Erythroblast (primary cell): ENCODE results near the gene RUSC1.

Source experiments
- DNase-seq, 2 experiments: peaks; one replicate each; lab custom pipeline; 2025; lab: John Stamatoyannopoulos, UW
- GATA1 ChIP-seq: IDR thresholded peaks from 2 replicates; pipeline ENCODE4 v1.6.1; 2011; ENCODE audit warnings: low read depth, mild to moderate bottlenecking, control low read depth, low read length, moderate library complexity
- POLR2A ChIP-seq: IDR thresholded peaks from 2 replicates; pipeline ENCODE4 v1.6.1; 2011; ENCODE audit warnings: mild to moderate bottlenecking, low read length

Gene RUSC1, protein sequence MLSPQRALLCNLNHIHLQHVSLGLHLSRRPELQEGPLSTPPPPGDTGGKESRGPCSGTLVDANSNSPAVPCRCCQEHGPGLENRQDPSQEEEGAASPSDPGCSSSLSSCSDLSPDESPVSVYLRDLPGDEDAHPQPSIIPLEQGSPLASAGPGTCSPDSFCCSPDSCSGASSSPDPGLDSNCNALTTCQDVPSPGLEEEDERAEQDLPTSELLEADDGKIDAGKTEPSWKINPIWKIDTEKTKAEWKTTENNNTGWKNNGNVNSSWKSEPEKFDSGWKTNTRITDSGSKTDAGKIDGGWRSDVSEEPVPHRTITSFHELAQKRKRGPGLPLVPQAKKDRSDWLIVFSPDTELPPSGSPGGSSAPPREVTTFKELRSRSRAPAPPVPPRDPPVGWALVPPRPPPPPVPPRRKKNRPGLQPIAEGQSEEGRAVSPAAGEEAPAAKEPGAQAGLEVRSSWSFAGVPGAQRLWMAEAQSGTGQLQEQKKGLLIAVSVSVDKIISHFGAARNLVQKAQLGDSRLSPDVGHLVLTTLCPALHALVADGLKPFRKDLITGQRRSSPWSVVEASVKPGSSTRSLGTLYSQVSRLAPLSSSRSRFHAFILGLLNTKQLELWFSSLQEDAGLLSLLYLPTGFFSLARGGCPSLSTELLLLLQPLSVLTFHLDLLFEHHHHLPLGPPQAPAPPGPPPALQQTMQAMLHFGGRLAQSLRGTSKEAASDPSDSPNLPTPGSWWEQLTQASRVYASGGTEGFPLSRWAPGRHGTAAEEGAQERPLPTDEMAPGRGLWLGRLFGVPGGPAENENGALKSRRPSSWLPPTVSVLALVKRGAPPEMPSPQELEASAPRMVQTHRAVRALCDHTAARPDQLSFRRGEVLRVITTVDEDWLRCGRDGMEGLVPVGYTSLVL

GRCh38 chr1:155320661-155321617 lies at the start of gene RUSC1:
Gene RUSC1, plus strand, starts transcription at chr1:155320894. Its CDS starts 880 bp downstream, at chr1:155321774.
- peak; percentile 45 for TF ChIP-seq POLR2A
- TF ChIP-seq GATA1, result no peak
- peak; percentile 77 to 82 for DNase-seq

DNA sequence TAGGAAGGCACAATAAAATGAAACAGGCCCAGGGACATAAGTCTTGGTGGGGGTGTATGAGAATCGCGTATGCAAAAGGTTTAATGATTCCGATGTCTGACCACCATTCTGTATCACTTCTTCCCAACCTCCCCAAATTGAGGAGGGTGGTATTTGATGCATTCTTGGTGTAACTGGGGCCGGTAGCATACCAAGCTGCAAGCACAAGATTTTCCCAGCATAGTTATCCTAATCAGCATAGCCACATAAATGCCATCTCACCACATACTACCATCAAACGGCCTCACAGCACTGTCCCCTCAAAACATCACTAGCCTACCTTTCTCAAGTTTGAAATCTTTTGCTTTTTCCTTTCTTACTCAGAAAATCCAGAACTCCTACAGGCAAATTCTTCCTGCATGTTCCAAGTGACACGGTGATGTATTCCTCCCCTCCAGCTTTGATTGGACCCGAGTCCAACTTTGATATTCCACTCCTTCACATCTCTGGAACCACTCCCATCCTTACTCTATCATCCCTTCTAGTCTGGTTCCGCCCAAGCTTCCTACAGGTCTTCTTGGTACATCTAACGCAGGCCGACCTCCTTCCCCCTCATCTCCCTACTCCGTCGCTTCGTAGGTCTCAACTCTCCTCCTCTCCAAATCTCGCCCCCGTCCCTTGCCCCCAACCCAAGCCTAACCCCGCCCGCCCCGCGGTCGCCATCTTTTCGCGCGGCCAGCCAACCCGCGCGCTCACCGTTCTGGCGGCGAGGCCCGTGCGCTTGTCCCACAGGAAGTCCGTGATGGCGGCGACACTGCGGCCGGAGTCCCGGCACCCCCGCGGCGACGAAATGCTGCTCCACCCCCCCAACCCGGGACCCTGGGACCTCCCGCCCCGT lies 48.0 kb upstream of the RUSC1 start:
- DNase-seq, result peak; percentile 48 to 62
- TF ChIP-seq POLR2A (no peak), GATA1 (no peak)

DNA sequence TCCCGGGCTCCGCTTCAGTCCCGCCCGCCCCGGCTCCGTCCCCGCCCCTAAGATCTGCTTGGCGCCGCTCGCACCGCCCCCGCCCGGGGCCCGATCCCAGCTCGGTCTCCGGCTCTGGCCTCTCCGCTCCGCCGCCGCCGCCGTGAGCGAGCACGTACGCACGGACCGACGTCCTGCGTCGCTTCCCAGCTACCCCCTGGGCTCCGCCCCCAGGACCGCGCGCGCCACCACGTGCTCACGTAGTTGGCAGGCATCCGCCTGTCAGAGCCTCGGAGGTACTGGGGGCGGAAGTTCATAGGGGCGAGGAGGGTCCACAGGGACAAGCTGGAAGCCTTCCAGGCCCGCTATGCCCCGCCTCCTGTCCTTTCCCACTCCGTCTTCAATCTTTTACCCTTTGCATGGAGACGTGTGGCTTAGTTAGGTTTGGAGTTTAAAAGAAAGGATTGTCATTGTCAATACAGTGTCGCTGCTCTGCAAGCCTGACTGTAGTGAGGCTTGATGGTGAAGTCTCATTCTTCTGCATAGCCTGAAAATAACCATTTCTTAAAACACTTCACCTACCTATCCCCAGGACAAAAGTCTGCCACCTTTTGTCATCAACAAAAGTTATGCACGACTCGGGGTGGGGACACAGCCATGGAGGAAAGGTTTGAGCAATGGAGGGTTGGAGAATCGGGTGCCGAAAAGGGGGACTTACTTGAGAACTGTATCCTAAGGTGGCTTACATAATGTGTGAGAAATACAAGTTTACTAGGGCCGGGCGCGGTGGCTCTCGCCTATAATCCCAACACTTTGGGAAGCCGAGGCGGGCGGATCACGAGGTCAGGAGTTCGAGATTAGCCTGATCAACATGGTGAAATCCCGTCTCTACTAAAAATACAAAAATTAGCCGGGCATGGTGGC lies 47.1 kb upstream of the RUSC1 start, which contains the start of gene CLK2:
TSS of gene CLK2 (minus strand) at position 162 of the 903 bp plus-strand sequence. CDS start 2,527 bp downstream, outside the sequence.
- peak; percentile 79 for TF ChIP-seq POLR2A
- no peak for TF ChIP-seq GATA1
- DNase-seq, result peak; percentile 97

DNA sequence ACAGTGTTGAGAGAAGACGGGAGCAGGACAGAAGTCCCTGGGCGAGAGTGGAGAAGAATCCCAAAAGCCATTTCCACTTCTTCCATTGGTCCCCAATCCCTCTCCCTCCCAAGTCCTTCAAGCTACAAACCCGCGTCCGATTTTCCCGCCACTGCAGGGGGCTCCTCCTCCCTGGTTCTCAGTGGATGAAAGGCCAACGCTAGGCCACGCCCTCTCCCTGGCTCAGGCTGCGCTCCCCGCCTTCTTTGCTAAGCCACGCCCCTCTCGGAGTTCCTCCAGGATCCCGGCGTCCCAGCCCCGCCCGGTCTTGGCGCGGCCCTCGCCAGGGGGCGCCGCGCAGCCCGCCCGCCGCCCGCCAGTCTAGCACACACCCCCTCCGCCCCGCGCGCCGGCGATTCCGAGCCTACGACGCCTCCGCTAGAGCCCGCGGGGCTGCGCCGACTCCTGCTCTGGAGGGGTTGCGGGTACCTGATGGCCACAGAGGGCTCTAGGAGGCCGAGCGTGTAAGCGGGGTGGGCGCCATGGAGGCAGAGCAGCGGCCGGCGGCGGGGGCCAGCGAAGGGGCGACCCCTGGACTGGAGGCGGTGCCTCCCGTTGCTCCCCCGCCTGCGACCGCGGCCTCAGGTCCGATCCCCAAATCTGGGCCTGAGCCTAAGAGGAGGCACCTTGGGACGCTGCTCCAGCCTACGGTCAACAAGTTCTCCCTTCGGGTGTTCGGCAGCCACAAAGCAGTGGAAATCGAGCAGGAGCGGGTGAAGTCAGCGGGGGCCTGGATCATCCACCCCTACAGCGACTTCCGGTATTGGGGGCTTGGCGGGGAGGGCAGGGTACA lies 43.4 kb upstream of the RUSC1 start, which contains the start of gene HCN3:
TSS of gene HCN3 (plus strand) at position 394 of the 832 bp plus-strand sequence. CDS start at position 522, 128 bp downstream.
- peak; percentile 96 to 97 for DNase-seq
- peak; percentile 48 for TF ChIP-seq POLR2A
- no peak for TF ChIP-seq GATA1

DNA sequence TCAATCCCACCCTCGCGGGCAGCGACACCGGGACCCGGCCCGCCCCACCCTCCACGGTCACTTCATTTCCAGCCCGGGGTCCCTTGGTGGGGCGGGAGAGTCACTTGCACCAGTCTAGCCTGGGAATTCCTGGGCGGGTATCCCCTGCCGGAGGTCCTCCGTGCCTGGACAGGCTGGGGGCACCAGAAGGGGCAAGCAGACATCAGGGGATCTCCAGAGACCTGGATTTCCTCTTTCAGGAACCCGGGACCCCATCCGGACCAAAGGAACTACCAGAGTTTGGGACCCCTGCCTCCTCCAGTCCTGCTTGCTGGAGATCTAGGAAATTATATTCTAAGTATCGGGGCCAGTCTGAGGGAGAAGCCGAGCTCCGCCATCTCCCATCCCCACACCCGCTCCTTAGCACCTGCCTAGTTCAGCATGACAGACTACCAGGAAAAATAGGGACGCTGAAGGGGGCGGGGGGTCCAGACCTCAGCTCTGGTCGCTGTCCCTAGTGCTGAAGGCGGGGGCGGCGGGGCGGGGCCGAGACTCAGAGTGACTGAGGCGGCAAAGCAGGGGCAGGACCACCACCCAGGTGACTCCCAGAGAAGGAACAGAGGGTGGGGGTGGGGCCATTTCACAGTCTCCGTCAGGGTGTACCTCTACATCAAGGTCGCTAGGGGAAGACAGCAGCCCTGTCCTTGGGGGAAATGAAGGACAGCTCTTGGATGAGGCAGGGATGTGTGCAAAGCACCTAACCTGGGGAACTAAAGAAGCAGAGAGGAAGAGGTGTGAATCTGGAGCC lies 42.6 kb upstream of the RUSC1 start:
- TF ChIP-seq POLR2A (no peak), GATA1 (no peak)
- peak; percentile 59 to 68 for DNase-seq

- no peak for DNase-seq
- TF ChIP-seq POLR2A, result no peak
- no peak for TF ChIP-seq GATA1
Observed at GRCh38 chr1:155278689-155279160, 42.0 kb upstream of the RUSC1 start.

- no peak for DNase-seq
- TF ChIP-seq GATA1 (no peak), POLR2A (no peak)
Observed at GRCh38 chr1:155279268-155279667, 41.4 kb upstream of the RUSC1 start.

DNA sequence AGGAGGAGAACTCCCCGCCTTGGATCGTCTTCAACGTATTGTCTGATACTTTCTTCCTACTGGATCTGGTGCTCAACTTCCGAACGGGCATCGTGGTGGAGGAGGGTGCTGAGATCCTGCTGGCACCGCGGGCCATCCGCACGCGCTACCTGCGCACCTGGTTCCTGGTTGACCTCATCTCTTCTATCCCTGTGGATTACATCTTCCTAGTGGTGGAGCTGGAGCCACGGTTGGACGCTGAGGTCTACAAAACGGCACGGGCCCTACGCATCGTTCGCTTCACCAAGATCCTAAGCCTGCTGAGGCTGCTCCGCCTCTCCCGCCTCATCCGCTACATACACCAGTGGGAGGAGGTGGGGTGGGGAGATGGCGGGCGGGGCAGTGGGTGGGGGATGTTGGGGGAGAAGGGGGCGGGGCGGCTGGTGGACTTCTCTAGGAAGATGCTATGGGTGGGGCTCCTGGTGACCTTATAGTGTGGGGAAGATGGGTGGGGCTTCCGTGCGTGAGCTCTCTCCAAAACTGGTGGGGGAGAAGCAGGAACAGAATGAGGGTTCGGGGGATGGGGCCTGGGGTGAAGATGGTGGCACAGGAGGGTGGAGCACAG lies 38.1 kb upstream of the RUSC1 start:
- no peak for TF ChIP-seq POLR2A
- TF ChIP-seq GATA1, result no peak
- DNase-seq, result no peak

DNA sequence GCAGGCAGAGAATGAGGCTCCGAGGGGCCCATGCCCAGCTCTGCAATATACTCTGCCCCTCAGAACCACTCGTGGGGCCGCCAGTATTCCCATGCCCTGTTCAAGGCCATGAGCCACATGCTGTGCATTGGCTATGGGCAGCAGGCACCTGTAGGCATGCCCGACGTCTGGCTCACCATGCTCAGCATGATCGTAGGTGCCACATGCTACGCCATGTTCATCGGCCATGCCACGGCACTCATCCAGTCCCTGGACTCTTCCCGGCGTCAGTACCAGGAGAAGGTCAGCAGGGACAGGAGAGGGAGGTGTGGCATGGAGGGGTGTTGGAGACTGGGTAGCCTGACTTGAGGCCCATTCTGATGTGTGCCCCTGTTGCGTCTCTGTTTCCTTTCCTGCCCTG lies 36.2 kb upstream of the RUSC1 start:
- no peak for DNase-seq
- peak; percentile 28 for TF ChIP-seq POLR2A
- no peak for TF ChIP-seq GATA1
